Lower leg skin (tissue), 3 donors: Measurements from ENCODE around the gene SETD3.

Source experiments
- CTCF ChIP-seq, 3 donors: fragments of 450-650 bp; IDR thresholded peaks; one replicate each; pipeline ENCODE4 v1.5.1; 2016; ENCODE audit warnings: antibody characterized with exemption in 3 of 3, mild to moderate bottlenecking in 3 of 3, moderate library complexity in 2 of 3
- POLR2A ChIP-seq, 2 donors: fragments of 450-650 bp; IDR thresholded peaks; one replicate each; pipeline ENCODE4 v1.6.1; 2016 to 2017; ENCODE audit warnings: antibody characterized with exemption in 2 of 2, mild to moderate bottlenecking in 1 of 2, moderate library complexity in 1 of 2

GRCh38 chr14:99435327-99435726 lies 45.3 kb downstream of the SETD3 start:
- TF ChIP-seq CTCF (IDR thresholded peaks at IDR 0.05), result no peak
- no peak for TF ChIP-seq POLR2A (IDR thresholded peaks at IDR 0.05)
